GM18520 (cell line): ENCODE data around the gene VASH2.

ENCODE experiments used
- ATAC-seq: cut with Tn5 transposase; IDR thresholded peaks from one replicate; pipeline ENCODE4 v1.9.1; 2021; ENCODE audit not compliant: unreplicated experiment

The VASH2 gene

DNA sequence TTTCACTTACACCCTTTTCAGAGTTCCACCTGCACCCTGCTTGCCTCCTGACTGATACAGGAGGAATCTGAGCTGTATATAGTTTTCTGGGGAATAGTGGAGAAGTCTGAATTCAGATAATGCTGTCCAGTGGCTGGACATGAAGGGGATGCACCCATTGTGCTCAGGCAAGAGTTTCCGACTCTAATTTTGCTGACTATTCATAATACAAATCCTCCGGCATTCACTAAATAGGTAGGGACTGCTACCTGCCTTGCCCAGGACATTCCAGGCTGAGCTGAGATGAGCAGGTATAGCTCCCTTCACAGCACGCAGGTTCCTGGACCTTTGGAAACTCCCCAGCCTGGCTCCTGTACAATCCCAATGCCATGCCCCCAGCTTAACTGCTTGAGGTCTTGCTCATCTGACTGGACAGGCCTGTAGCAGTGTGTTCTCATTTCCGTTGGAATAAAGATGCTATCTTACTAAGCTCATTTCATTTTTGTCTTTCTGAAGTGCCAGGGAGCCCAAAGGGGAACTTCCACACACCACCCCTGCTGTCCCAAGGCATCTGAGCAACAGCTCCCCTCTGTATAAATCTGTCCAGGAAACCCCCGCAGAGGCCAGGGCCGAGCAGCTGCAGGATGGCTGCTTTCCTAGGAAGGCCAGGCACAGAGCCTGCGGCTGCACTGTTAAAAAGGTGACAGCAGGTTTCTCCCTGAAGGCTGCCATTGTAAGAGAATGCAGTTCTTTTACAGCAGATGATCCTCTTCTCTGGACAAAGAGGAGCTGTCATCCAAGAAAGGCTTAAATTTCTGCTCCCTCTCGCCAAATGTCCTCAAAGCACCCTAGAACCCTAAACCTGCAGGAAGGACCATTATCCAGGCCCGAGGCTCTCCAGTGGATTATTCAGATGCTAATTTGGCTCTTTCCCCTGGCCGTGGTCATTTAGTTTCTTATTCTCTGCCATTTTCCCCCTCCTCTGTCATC, 21.7 kb upstream of the VASH2 start:
- peak; percentile 72 for ATAC-seq

GRCh38 chr1:212930986-212931678, 19.2 kb upstream of the VASH2 start:
- ATAC-seq = peak; percentile 42

DNA sequence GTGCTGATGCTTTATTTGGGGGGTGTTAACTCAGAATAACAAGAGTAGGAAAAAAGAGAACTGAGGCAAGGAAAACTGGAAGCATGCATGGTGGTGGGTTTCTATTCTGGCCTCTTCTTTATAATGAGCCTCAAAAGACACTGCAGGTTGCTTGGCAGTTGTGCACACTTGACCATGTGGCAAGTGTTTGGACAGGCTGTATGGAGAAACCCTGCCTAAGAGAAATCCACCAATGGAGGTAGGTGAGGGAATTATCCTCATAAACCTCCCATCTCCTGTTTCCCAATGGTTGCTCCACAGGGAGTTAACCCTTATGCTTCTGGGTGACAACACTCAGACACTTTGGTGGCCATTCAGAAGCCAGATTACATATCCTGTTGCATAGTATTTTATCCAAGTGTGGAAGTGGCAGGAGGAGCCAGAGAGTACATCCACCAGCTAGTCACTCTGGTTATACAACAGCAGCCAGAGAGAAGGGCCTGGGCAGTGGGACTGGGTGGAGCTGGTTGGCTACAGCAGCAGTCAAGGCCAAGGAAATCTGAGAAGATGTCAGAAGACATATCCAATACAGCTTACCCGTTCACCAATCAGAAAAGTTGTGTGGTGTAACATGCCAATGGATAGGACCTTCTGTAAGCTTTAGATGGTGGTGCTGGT, 16.4 kb upstream of the VASH2 start:
- ATAC-seq = no peak

GRCh38 chr1:212935387-212935981, 14.9 kb upstream of the VASH2 start:
- ATAC-seq = no peak

DNA sequence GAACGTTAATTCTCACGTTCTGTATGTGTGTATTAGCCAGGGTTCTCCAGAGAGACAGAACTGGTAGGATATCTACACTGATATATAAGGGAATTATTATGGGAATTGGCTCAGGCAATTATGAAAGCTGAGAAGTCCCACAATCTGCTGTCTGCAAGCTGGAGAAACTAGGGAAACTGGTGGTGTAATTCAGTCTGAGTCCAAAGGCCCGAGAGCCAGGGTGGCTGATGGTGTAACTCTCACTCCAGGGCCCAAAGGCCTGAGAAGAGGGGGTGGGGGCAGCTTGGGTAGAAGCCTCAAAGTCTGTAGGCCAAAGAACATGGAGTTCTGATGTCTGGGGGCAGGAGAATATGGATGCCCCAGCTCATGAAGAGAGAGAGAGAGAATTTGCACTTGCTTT, 13.3 kb upstream of the VASH2 start:
- no peak for ATAC-seq

- no peak for ATAC-seq
Observed at GRCh38 chr1:212938846-212939245, 11.5 kb upstream of the VASH2 start.

DNA sequence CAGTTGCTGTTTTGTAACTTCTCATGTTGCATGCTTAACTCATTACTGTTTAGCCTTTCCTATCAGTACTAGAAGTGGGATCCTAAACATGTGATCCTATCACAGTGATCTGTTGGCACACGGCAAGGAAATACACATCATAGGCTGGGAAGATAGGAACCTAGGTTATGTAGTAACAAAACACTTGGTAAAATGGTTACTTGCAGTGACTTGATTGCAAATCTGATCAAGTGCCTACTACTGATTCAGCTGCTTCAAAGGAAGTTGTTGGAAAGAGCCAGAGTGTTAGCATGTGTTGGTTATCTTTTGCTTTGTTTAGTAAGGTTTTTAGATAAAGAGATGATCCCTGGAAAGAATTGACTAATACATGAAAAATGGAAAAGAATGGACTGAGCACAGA, 8.9 kb upstream of the VASH2 start:
- ATAC-seq = no peak

- ATAC-seq = no peak
Observed at GRCh38 chr1:212942679-212943392, 7.5 kb upstream of the VASH2 start.

DNA sequence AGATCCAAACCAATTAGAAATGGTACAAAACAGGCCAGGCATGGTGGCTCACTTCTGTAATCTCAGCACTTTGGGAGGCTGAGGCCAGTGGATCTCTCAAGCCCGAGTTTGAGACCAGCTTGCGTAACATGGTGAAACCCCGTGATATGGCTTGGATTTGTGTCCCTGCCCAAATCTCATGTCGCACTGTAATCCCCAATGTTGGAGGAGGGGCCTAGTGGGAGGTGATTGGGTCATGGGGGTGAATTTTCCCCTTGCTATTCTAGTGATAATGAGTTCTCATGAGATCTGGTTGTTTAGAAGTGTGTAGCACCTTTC, 7.0 kb upstream of the VASH2 start:
- no peak for ATAC-seq

- ATAC-seq = no peak
Observed at GRCh38 chr1:212944229-212944901, 6.0 kb upstream of the VASH2 start.

DNA sequence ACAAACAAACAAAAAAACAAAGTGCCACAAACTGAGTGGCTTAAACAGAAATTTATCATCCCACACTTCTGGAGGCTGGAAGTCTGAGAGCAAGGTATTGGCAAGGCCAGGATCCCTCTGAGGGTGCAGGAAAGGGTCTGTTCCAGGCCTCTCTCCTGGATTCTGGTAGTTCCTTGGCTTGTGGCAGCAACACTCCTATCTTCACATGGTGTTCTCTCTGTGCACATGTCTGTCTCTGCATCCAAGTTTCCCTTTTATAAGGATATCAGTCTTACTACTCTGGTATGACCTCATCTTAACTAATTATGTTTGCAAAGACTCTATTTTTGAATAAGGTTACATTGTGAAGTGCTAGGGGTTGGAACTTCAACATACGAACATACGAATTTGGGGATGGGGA, 5.3 kb upstream of the VASH2 start:
- ATAC-seq = no peak

GRCh38 chr1:212945463-212946160, 4.7 kb upstream of the VASH2 start:
- no peak for ATAC-seq

DNA sequence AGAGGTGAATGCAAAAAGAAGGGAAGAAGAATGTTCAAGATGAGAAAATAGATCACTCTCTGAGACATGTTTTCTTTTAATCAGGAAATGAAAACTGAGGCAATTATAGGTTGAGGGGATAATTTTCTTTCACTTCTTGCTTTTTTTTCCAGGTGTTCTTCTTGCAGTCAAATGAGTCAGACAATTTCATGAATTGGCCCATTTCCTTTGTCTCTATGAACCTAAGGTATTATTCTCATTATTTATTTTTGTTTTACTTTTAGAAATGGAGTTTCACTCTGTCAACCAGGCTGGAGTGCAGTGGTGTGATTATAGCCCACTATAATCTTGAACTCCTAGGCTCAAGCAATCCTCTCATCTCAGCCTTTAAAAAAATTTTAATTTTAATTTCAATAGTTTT, 3.5 kb upstream of the VASH2 start:
- no peak for ATAC-seq

DNA sequence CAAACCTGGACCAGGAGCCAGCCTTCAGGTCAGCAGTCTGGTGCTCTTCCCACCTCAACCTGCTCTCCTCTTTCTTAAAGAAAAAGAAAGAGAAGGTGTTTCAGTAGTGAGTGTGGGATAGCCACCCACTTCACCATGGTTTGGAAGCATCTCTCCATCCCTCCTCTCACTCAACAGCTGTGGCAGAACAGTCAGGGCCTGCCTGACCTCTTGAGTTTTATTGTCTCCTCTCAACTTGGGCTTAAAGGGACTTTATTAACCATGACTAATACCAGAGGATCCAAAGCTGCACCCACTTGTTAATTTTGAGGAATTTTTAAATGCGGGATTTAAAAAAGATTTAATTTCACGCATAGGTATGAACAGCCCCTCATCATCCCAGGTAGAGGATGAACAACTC, 570 bp upstream of the VASH2 start:
- ATAC-seq = no peak

DNA sequence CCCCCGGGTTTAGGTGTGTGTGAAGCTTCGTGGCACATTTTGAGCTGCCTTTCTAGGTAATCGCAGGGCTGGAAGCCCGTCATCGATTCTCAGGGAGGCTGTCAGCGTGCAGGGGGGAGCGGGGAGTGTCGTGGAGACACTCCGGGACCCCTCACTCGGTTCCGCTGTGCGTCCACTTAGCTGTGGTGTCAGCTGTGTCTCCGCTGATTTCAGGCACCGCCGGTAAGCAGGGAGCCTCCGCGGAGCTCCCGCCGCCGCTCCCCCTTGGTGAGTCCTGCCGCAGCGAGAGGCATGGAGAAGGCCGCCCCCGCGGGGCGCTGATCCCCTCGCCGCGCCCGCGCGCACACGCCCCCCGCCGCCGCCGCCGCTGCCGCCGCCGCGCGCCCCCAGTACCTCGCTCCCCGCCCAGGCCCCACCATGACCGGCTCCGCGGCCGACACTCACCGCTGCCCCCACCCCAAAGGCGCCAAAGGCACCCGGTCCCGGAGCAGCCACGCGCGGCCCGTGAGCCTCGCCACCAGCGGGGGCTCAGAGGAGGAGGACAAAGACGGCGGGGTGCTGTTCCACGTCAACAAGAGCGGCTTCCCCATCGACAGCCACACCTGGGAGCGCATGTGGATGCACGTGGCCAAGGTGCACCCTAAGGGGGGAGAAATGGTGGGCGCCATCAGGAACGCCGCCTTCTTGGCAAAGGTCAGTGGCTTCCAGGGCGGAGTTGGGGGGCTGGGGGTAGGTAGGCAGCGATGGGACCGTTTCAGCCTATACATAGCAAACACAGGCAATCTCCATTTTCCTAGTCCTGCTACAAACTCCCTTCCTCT, 995 bp downstream of the VASH2 start:
- ATAC-seq = no peak

DNA sequence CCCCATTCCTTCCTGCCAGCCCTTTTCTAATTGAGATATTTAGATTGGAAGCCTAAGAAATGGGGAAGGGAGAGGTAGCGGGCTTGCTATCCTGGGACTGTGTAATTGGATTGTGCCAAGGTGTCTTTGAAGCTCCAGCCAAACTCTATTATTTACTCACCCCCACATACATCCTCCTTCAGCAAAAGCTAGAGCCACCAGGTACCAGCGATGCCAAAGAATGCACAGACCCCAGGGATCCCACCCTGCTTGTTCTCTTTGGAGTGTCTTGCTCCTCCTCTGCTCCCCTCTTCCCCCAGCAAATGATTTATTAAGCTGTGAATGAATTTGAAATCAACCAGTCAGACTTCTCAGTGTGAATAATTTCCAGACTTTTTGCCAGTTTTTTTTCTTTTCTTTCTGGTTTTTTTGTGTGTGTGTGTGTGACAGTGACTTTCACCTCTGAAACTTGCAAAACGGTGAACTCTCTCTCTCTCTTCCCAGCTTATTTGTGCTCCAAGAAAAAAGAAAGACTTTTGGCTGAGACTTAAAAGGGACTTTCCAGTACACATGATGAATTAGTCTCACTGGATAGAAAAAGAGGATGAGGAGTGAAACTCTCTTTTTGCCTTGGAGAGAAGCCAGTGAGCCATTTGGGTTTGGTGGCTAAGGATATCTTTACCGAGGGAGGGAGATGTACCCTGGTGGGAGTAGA, 1.8 kb downstream of the VASH2 start:
- no peak for ATAC-seq

DNA sequence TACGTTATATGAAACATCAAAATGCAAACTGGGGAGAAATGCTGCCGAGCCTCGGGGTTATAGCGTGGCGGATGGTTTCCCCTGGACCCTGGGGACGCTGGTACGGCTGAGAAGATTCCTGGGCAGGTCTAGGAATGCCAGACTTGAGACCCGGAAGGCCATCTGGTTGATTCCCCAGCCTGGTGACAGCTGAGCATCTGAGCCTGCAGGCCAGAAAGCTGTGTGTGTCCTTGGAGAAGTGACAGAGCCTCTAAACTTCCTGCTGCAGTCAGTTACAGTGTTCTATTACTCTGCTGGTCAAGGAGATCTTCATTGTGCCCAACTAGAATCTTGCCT, 2.3 kb downstream of the VASH2 start:
- no peak for ATAC-seq

- ATAC-seq = no peak
Observed at GRCh38 chr1:212953321-212953720, 3.0 kb downstream of the VASH2 start.
